Body of pancreas (tissue), 4 donors: ENCODE data around the gene HABP4.

Source experiments
- POLR2A ChIP-seq, 3 donors: fragments of 450-650 bp; IDR thresholded peaks; one replicate each; pipeline ENCODE4 v1.6.1; 2016; ENCODE audit warnings: antibody characterized with exemption in 3 of 3, mild to moderate bottlenecking in 2 of 3
- TF ChIP-seq, protein P1 (sequence below), 7 experiments: fragments of 450-650 bp in 4 of 7; fragments of 200-600 bp in 3 of 7; sonication (generic) in 3 of 7; IDR thresholded peaks; one replicate each; pipeline ENCODE4 v1.5.1; 2016 to 2019; ENCODE audit warnings: antibody characterized with exemption in 7 of 7

DNA sequence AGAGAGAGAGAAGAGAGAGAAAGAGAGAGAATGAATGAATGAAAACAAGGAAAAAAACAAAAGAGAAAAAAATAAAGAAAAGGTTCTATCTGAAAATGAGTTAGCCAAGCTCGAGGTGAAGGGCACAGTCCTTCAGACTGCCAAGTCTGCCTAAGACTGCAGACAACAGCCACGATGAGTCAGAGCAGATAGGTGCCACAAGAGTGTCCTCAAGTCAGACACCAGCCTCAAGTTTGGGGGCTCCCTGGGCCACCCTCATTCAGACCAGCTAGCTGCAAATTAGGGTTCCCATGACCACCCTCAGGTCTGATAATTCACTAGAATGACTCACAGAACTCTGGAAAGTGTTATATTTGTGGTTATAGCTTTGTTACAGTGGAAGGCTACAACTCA, 13.9 kb upstream of the HABP4 start:
- TF ChIP-seq, protein P1, sequence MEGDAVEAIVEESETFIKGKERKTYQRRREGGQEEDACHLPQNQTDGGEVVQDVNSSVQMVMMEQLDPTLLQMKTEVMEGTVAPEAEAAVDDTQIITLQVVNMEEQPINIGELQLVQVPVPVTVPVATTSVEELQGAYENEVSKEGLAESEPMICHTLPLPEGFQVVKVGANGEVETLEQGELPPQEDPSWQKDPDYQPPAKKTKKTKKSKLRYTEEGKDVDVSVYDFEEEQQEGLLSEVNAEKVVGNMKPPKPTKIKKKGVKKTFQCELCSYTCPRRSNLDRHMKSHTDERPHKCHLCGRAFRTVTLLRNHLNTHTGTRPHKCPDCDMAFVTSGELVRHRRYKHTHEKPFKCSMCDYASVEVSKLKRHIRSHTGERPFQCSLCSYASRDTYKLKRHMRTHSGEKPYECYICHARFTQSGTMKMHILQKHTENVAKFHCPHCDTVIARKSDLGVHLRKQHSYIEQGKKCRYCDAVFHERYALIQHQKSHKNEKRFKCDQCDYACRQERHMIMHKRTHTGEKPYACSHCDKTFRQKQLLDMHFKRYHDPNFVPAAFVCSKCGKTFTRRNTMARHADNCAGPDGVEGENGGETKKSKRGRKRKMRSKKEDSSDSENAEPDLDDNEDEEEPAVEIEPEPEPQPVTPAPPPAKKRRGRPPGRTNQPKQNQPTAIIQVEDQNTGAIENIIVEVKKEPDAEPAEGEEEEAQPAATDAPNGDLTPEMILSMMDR (IDR thresholded peaks at IDR 0.05): no peak
- no peak for TF ChIP-seq POLR2A (IDR thresholded peaks at IDR 0.05)
